Stimulated activated CD4-positive, alpha-beta T cell treated with anti-CD3 and anti-CD28 coated beads, Interleukin-15, amount 100 ng/mL, for 24 hours (primary cell): ENCODE results near the gene TRMT10A.
"Not testable (repeated sequence)": the region's sequence is repeated elsewhere in the genome, so short reads cannot be mapped to it uniquely, and the experiment has no call there.

Experiments used
- DNase-seq: peaks from one replicate; pipeline ENCODE4 v3.0.0-alpha.2; 2020

The TRMT10A gene

GRCh38 chr4:99540277-99540939 is 23.4 kb downstream of the TRMT10A start:
- DNase-seq: no peak

DNA sequence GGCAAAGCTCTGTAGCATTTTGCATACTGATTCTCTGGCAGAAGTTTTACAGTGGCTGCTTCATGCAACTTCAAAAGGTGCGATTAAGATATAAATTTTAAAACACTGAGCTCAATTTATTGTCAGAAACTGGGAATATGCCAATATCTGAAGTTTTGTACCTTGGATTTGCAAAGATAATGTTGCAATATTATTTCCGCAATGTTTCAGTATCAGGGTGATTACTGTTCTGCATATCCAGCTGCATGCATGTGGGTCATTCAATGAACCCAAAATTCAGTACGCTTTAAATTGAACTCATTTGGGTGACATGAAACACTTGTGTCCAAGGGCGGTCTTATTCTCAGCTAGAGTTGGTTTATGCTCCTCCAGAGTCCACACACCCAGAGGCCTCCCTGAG is 26.2 kb downstream of the TRMT10A start:
- no peak for DNase-seq

DNA sequence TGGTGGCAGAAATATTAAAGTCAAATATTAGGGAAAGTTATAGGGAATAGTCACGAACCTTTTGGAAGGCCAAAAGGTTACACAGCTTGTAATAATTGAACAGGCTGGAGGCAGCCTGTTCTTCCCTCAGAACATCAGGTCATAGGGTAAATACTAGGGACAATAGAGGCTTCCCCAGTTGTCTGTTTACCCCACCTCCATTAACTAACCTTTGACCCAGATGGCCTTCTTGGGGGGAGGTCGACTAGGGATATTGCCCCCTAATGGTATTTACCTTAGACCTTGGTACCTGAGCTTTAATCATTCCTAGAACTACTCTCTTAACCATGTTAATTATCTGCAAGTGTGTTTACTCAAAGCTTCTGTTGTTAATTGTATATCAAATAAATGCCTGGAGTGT is 27.0 kb downstream of the TRMT10A start:
- no peak for DNase-seq

GRCh38 chr4:99536271-99536670 is 27.6 kb downstream of the TRMT10A start:
- no peak for DNase-seq

GRCh38 chr4:99534699-99535098 is 29.1 kb downstream of the TRMT10A start:
- DNase-seq: not testable (repeated sequence)

DNA sequence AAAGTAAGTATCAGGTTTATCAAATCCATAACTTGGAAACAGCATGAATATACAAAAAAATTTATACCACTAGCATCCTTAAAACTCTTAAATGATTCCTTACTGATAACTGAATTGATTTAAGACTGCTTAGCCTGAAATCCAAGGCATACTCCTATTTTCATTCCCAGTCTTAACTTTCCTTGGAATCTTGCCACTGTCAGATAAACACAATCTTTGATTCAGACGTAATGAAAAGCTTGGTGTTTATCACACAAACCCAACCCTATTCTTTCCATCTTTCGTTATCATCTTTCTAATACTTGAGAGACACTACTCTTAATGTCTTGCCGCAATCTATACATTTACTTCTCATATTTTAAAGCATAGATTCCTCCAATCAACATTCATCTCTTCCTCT is 33.9 kb downstream of the TRMT10A start:
- no peak for DNase-seq

DNA sequence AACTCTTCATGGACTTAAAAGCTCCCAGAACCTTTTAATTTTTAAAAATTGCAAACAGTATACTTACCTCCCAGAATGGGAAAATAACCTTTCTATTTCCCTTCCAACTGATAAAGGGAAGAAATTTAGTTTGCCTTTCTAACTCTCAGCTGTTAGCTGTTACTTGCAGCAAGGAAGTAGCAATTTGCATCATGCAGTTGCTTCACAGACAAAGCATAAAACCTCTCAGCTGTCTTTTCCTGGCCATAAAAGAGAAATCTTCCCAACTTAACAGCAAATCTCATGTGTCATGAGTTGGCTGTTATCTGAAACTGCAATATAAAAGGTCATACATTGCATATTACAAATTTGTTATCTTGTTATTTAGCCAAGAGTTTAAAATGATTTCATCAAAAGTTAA is 34.6 kb downstream of the TRMT10A start:
- DNase-seq: no peak

DNA sequence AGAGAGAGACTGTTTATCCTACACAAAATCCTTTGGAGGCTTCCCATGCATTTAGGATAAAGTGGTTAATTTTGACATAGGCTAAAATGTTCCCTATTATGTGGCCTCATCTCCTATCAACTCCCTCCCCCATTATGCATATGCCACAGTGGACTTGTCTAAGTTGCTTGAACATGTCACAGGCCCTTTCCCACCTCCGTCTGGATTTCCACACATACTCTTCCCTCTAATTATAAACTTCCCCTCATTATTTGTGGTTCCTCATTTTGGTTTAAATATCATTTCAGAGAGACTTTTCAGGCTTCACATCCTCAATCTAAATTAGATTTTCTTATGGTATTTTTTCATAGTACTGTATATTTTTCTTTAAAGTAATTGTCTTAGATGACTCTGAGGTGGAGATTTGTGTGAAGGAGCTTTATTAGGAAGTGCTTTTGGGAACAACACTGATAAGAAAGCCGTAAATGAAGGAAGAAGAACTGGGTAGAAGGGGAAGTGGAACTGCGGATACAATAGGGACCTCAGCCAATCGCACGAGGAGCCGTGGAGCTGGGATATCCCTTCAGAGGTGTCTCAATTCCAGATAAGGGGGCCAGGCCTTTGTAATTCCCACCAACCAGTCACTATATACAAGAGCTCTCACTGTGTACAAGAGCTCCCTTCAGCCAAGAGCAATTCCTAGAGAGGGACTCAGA is 45.1 kb downstream of the TRMT10A start:
- no peak for DNase-seq

DNA sequence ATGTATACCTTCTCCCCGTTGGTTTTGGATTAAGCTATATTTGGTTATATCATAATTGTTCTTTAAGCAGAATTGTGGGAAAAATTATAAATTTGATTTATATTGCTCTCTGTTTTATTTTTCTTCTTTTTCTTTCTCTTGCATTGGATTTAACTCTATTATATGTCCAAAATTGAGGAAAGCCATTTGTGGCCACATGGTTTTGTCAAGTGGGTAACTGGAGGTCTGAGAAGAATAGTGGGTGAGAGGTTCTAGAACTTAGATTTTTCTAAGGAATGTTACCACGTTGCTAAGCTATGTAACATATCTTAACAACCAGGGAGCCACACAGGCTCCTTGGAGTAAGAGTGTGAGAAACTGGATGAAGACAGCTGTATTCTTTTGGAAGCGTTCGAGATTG is 53.1 kb downstream of the TRMT10A start, which contains the start of gene C4orf17:
C4orf17 (plus strand) TSS at position 301 of the 400 bp plus-strand sequence. CDS start 2,061 bp downstream, outside the sequence.
- no peak for DNase-seq

DNA sequence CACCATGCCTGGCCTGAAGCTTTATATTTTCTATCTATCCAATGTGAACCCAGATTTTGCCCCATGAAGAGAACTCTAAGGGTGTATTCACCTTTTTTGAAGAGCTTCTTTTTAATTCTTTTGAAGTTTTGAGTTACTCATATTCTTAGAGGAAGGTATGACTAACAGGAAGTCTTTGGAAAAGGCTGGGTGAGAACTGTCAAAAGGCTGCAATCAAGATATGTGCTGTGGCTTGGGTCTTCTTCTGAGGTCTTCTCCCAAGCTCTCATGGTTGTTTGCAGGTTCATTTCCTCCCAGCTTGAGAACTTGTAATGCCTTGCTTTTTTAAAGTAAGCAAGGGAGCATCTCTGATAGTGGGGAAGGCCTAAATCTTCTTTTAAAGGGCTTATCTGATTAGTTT is 56.1 kb downstream of the TRMT10A start:
- DNase-seq: peak; percentile 22

DNA sequence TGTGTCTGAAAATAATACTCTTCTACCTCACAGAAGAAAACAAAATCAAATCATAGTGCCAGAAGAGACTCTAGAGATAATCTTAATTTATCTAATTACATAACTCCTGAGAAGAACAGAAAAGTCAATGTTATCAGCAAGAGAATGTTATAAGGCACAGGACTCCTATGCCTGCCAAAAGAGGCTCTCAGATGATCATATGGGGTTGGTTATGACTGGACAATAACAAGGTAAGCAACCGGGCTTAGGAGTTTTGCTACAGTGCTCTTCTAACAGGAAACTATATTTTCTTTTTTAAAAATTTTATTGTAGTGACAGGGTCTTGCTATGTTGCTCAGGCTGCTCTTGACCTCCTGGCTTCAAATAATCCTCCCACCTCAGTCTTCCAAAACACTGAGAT is 56.5 kb downstream of the TRMT10A start:
- no peak for DNase-seq

DNA sequence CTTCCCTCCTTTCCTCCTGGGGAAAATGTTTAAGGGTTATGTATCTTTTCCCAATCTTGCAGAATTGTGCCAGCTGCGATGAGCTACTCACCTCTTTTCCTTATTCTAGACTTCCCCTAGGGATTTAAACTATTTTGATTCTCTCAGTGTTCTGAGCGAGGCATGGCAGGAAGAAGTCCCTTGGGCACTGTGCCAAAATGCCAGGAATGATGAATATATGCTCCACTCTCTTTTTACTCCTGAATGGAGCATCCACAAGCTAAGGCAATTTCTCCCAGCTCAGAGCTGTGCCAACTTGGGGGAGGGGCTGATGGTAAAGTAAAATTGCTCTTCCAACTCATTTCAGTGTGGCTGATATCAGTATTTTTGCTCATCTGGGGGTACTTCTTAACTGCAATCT is 57.1 kb downstream of the TRMT10A start:
- no peak for DNase-seq

GRCh38 chr4:99504804-99505502 is 58.9 kb downstream of the TRMT10A start:
- DNase-seq: peak; percentile 18
